Measurements from ENCODE around the gene PDIA4.
A peak's percentile ranks its signal among the peaks of the same experiment; 100 is the strongest.
"Not testable (repeated sequence)": the region's sequence is repeated elsewhere in the genome, so short reads cannot be mapped to it uniquely, and the experiment has no call there.

PDIA4 gene

DNA sequence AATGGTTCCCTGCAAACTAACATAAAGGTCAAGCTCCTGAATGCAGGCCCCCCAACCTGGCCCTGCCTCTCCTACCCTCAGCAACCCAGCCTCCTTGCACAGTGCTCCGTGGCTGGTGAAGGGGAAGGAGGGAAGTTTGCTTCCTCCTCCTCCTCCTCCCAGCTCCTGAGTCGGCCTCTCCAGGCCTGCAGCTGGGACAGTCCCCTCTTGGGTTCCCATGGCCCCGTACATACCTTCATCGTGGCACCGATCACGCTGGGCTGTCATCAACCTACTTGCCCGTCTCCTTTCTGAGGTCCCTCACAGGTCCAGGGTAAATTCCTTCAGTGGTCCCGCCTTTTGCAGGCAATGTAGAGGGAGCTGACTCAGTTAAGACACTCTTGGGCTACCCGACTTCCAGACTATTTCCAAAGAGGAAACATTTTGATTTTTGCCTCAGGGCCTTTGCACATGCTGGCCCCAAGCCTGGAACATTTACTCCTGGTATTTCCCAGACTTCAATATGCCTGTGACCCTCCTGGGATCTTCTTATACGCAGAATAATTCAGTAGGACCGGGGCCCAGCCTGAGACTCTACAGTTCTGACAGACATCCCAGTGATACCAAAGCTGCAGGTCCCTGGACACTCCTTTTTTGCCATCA, 26.8 kb downstream of the PDIA4 start:
- DNase-seq, result no peak

DNA sequence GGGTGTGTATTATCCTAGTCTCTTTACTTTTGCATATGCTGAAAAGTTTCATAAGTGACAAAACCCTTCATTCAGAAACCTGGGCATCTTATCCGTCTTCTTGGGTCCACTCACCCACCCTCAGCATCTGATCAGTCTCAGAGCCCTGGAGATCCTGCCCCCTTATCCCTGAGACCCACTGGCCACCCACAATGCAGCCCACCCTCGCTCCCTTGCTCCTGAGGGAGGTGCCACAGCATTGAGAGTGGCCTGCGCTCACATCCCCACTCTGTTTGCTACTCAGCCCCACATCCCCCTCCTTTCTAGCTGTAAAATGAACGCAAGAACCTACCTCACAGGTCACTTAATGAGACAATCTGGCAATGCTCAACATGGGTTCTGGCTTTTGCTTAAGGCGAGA, 27.3 kb downstream of the PDIA4 start:
- DNase-seq, result no peak

DNA sequence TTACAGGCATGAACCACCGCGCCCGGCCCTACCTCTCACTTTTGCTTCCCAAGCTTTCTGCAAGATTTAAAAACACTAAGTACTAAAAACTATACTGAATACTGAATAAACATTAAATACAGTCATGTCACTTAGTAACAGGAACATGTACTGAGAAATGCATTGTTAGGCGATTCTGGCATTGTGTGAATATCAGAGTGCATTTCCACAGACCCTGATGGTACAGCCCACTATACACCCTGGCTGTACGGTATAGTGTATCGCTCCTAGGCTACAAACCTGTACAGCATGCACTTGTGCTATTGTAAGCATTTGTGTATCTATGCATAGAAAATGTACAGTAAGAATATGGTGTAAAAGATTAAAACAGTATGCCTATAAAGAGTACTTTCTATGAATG, 29.1 kb downstream of the PDIA4 start:
- no peak for DNase-seq

GRCh38 chr7:148997497-148997896, 30.8 kb downstream of the PDIA4 start:
- DNase-seq, result no peak

GRCh38 chr7:148994576-148994975, 33.7 kb downstream of the PDIA4 start:
- no peak for DNase-seq

- no peak for DNase-seq
These were observed 35.1 kb downstream of the PDIA4 start for GRCh38 chr7:148993193-148993592.

DNA sequence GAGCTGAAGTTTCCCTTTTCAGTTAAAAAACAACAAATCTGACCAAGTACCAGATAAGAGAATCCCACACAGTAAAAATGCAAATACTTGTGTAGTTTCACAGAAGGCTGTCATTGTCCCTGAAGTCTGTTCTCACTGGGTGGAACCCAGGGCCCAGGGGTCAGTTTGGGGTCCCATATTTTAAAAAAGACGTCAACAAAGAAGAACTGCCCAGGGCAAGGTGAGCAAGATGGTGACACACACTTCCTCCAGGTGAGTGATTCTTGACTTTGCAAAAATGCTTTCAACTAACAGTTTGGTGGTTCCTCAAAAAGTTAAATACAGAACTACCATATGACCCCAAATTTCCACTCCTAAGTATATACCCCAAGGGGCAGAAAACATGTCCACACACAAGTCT, 36.8 kb downstream of the PDIA4 start:
- DNase-seq, result no peak

- no peak for DNase-seq
These were observed 40.4 kb downstream of the PDIA4 start for GRCh38 chr7:148987751-148988512.

GRCh38 chr7:148987010-148987750, 41.1 kb downstream of the PDIA4 start:
- peak; percentile 94 for DNase-seq

DNA sequence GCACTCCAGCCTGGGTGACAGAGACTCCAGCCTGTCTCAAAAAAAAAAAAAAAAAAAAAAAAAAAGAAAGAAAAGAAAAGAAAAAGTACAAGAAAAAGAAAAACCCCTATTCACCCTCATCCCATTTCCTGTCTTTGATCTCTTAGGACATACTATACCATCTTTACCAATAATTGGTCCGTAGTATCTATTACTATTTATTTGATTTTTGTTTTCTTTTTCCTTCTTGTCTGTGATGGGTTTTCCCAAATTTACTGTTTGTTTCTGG, 41.6 kb downstream of the PDIA4 start:
- no peak for DNase-seq

DNA sequence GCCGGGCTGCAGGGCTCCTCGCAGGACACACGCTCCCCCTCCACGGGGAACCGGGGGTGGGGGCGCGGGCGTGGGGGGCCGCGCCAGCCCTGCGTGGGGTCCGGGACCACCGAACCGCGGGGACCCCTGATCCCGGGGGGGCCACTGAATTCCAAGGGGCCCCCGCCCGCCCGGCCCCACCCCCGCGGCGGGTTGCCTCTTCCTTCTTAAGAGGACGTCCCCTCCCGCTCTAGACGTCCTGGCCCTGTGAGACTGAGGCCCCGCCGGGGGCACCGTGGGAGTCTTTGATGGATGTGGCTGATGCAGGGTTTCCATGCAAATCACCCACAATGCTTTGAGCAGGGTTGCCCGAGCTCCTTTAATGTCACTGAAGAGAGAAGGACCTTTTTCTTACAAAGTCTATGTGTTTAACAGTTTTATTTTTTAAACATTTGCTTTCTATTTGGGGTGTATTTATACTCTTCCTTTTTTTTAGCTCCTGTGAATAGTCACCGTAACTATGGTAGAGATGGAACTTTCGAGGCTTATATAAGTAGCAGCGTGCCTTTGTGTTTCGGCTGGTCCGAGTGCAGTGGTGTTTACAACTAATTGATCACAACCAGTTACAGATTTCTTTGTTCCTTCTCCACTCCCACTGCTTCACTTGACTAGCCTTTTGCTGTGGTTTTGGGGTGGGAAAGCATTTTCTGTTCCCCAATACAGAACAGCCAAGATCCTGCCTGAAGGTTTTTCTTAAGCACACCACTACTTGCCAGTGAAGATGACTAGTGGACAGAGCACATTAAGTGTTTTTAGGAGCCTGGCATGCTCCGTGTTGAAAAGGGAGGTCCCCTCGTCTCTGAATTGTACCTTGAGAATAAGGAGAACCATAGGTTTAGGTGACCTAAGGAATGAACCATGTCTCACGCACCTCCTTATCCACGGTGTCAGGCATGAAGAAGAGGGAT, 44.8 kb downstream of the PDIA4 start:
- DNase-seq, result peak; percentile 69

GRCh38 chr7:148982654-148983199, 45.6 kb downstream of the PDIA4 start:
- DNase-seq, result no peak

GRCh38 chr7:148979827-148980226, 48.5 kb downstream of the PDIA4 start:
- no peak for DNase-seq

DNA sequence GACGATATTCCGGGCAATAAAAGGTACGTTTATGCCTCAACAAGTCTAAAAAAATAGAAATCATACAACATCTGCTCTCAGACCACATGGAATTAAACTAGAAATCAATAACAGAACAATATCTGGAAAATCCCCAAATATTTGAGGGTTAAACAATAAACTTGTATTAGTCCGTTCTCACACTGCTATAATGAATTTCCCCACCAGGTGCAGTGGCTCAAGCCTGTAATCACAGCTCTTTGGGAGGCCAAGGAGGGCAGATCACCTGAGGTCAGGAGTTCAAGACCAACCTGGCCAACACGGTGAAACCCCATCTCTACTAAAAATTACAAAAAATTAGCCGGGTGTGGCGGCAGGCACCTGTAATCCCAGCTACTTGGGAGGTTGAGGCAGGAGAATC, 49.2 kb downstream of the PDIA4 start:
- not testable (repeated sequence) for DNase-seq

DNA sequence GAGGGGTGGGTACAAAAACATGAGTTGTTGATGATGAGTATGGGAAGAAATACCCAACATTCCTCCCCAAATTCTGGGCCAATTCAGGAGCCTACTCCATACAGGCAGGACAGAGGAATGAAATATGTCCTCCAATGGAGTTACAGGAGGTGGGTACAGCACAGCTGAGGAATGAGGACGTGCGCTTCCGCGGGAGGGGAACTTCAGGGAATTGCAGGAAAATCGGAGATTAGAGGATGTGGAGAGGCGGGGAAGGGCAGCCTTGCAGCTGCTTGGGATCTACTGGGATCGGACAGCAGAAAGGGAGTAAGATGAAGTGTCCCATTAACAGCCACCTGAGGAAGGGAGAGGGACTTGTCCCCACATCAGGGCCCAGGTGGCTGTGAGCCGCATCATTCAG, 50.2 kb downstream of the PDIA4 start:
- DNase-seq, result no peak

DNA sequence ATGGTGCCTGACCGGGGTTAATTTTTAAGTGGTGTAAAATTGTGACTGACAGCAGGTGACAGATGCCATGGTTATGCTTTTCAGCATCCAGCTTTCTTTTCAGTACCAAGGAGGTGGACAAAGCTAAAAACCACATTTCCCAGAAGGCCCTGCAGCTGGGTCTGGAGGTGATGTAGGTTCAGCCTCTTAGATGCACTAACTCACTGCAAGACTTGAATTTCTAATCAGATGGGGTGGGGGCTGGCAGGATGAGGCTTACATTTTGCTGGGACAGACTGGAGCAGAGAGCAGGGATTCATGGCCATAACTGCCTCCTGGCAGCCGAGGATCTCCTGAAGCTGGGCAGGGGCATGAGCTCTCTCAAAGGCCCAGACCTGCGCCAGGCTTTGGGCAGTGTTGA, 52.4 kb downstream of the PDIA4 start:
- no peak for DNase-seq

DNA sequence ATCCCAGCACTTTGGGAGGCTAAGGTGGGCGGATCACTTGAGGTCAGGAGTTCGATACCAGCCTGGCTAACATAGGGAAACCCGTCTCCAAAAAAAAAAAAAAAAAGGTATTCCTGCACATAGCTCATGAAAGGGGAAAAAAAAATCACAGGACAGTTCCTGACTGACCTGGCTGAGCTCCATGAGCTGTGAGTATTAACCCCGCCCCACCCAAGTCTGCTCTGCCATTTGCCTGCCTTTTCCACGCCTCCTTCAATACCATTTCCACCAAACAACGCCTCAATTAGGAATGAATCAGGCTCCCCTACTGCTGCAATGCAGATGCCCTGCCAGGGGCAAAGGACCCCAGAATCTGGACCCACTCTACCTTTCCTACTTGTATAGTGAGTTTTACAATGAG, 55.0 kb downstream of the PDIA4 start:
- no peak for DNase-seq

DNA sequence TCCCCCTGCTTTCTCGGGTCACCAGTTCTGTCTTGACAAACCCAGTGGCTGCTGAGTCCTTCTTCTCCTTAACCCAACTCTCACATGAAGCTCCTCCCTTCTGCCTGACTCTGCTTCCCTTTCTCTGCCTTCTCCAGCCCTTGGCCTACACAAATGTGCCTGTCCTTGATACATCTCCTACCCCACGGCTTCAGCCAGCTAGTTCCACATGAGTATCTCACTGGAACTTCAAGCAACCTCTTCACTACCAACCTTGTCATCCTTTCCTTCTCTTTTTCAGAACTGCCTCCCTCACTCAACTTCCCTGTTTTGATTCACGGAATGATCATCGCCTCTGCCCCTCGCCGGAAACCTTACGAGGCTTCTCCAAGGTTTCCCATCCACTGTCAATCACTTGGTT, 55.9 kb downstream of the PDIA4 start:
- no peak for DNase-seq

DNA sequence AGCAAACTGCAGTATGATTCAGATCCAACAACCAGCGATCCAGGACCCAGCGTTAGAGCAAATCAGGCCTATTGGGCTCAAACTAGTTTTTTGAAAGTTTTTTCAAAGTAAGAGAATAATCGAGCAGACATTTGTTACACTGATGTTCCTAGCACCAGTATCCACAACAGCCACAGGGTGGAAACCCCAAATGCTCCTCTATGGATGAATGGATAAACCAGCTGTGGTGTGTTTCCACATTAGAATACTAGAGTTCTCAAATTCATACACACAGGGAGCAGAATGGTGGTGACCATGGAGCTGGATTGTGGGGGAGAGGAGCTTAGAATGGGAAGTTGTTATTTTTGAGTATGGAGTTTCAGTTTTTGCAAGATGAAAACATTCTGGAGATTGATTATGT, 60.7 kb downstream of the PDIA4 start:
- no peak for DNase-seq

DNA sequence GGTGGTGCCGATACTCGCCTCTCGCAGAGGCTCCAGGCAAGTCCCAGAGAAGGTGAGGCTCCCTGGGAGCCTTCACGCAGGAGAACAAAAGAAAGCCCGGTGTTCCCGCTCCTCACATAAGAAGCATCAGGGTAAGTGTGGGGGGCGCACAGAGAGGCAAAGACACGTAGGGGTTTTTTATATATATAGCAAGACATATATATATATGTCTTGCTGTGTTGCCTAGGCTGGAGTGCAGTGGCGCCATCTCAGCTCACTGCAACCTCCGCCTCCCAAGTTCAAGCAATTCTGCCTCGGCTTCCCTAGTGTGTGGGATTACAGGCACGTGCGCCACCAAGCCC, 61.3 kb downstream of the PDIA4 start:
- DNase-seq, result no peak

GRCh38 chr7:148964483-148965267, 63.6 kb downstream of the PDIA4 start:
- no peak for DNase-seq
